PFSK-1 (cell line): ENCODE data around the gene DLX4.

Experiments
- FOXP2 ChIP-seq: optimal IDR thresholded peaks from 2 replicates; pipeline ENCODE3; 2011; ENCODE audit warnings: borderline replicate concordance, control low read depth, inconsistent platforms; ENCODE audit not compliant: insufficient read depth; ENCODE audit errors: extremely low read length, extremely low read depth
- POLR2AphosphoS5 ChIP-seq: IDR thresholded peaks from 2 replicates; pipeline ENCODE4 v1.6.1; 2012; ENCODE audit warnings: low read depth, mild to moderate bottlenecking, control low read depth, low read length, moderate library complexity
- REST ChIP-seq, 2 experiments: IDR thresholded peaks; 2 replicates each; pipeline versions ENCODE4 v1.6.1 to v1.8.0; 2011 to 2012; ENCODE audit warnings: low read depth in 2 of 2, low read length in 2 of 2, control low read depth in 1 of 2, inconsistent platforms in 1 of 2, mild to moderate bottlenecking in 1 of 2, moderate library complexity in 1 of 2; ENCODE audit not compliant: insufficient read depth in 1 of 2
- SIN3A ChIP-seq: IDR thresholded peaks from 2 replicates; pipeline ENCODE4 v1.6.1; 2012; ENCODE audit warnings: mild to moderate bottlenecking, low read length, moderate library complexity, borderline replicate concordance; ENCODE audit not compliant: insufficient read depth
- TAF1 ChIP-seq: IDR thresholded peaks from 2 replicates; pipeline ENCODE4 v1.6.1; 2012; ENCODE audit warnings: low read length, control low read depth, borderline replicate concordance; ENCODE audit not compliant: insufficient read depth

DNA sequence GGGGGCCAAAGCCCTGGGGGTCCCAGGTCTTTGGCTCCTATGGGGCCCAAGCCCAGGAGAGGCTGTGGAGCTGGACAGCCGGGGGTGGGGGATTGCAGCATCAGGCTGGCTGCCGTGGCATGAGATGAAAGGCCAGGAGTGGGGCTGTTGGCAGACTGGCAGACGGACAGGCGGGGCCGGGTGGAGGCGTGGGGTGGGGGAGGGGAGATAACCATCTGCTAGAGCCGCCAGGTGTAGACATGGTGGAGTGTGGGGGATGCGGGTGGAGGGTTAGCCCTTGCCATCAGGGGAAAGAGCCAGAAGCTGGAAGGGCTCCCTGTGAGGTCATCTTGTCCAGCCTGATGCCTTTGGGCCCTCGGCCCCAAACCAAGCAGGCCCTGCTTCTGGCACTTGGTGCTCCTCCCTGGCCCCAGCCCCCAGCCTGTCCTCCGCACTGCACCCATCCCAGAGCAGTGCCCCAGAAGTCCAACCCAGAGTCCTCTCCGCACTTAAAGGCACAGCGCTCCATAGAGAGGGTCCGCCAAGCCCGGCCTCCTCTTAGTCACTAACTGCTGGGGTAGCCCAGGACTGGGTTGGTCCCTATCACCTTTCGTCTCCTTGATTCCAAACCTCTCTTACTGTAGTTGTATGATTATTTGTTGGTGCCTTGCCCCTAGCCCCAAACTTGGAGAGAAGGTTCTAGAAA, 33.3 kb upstream of the DLX4 start:
- TF ChIP-seq POLR2AphosphoS5 (no peak), TAF1 (no peak), REST (IDR thresholded peaks at IDR 0.05; ENCODE audit: insufficient read depth in 1 of 2, low read depth in 2 of 2, low read length in 2 of 2) (no peak), SIN3A (no peak), FOXP2 (no peak)
